PC-3 (cell line): ENCODE data around the gene GPN3.

Source experiments
- CTCF ChIP-seq: fragments of 300-600 bp; sonication (generic); conservative IDR thresholded peaks from 2 replicates; pipeline ENCODE4 v1.5.1; 2017; ENCODE audit warnings: antibody characterized with exemption, low read depth, mild to moderate bottlenecking, low read length
- EZH2 ChIP-seq: fragments of 300-600 bp; sonication (generic); IDR thresholded peaks from one replicate; pipeline ENCODE4 v1.6.1; 2017; ENCODE audit warnings: antibody characterized with exemption, mild to moderate bottlenecking, low read length; ENCODE audit not compliant: unreplicated experiment

GRCh38 chr12:110503432-110503831 is 35.4 kb upstream of the GPN3 start:
- TF ChIP-seq CTCF (no peak), EZH2 (no peak)
